GM21447 (cell line): ENCODE data around the gene PMAIP1.
"Not testable (repeated sequence)": the region's sequence is repeated elsewhere in the genome, so short reads cannot be mapped to it uniquely, and the experiment has no call there.

Experiments used
- ATAC-seq: cut with Tn5 transposase; IDR thresholded peaks from one replicate; pipeline ENCODE4 v1.9.1; 2021; ENCODE audit not compliant: unreplicated experiment

The PMAIP1 gene

DNA sequence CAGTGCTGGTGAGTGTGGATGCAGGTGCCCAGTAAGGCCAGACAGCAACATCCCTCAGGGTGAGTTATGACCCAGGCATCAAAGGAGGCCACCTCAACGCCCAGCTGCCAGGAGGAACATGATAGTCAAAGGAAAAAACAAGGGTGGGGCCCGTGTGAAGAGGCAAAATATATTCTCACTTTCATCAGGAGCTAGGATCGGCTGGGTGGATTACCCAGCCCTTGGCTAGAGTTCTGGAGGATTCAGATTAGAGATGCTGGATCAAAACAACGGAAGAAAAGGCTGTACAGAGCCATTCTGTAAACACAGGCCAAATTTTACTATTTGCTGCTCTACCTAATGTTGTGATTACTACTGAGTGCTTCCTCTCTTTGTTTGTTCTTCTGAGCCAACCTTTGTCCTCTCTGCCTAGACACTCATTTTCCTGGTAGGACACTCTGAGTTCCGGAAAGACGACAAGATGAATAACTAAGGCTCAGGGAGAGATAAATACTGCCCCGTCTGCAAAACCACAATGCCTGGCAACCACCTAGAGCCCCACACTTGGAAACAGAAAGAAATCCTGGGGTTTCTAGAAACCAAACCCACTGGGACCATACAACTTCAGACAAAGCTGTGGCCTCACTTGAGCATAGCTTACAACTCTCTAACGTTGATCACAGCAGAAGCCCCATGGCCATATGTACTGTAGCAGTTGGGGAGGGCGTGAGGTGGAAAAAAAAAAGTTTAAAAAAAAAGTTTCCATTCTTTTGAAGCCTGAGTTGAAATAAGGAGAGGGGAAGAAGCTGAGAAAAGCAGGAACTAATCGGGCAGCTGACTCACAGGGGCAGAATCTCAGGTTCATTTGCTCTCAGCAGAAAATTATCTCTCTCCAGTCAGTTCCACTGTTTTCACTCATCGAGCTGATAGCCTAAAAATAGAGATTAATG is 17.8 kb upstream of the PMAIP1 start:
- peak; percentile 29 for ATAC-seq

DNA sequence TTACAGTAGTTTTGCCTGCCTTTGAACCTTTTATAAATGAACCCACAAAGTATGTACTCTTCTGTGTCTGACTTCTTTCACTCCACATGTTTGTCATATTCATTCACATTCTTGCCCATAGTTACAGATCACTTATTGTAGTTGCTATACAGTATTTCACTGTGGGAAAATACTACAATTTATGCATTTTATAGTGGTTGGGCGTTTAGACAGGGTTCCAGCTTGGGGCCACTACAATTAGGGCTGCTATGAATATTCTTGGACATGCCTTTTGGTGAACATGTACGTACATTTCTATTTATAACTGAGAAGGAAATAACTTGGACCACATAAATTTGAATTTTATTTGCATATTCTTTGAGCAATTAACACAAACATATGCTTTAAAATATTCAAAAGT is 15.4 kb upstream of the PMAIP1 start:
- no peak for ATAC-seq

DNA sequence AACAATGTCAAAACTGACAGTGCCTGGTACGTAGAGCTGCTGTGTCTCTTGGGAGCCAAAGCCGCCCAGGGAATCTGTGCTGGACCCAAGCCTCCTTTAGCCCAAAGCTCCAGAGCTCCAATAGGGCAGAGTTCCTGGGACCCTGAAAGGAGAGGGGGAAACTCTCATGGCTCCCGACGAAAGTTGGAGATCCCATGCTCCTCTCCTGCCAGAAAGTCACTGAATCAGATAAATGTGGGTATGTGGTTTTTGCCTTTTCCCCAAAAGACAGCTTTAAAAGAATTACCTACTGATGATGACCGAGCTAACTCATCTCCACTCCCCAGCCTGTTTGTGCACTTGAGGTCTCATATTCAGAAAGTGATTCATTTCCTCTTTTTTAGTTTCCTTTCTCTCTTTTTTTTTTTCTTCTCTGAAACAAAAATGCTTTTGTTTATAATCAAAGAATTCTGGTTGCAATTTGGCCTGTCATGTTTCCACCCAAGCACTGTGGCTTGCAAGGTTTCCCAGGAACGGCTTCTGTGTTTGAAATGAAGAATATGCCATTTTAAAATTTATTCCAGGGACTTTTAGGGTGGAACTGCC is 14.1 kb upstream of the PMAIP1 start:
- ATAC-seq, result peak; percentile 83

GRCh38 chr18:59886399-59886798 is 13.4 kb upstream of the PMAIP1 start:
- ATAC-seq, result not testable (repeated sequence)

DNA sequence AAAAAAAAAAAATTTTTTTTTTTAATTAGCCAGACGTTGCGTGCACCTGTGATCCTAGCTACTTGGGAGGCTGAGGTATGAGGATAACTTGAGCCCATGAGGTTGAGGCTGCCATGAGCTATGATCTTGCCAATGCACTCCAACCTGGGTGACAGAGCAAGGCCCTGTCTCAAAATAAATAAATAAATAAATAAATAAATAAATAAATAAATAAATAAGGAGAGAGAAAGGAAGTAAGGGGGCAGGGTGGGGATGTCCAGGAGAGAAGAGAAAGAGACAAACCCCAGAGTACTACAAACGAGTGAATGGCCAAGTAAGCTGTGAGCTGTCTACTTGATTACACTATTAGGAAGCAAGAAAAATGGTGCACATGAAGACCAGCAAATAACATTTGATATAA is 7.7 kb upstream of the PMAIP1 start:
- ATAC-seq, result no peak

DNA sequence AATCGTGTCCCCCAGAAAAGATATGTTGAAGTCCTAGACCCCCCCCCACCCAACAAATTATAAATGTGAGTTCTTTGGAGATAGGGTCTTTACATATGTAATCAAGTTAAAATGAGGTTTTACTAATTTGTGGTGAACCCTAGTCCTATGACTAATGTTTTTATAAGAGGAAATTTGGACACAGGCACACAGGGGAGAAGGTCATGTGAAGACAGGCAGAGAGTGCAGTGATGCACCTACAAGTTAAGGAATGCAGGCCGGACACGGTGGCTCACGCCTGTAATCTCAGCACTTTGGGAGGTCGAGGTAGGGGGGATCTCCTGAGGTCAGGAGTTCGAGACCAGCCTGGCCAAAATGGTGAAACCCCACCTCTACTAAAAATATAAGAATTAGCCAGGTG is 5.8 kb upstream of the PMAIP1 start:
- no peak for ATAC-seq

DNA sequence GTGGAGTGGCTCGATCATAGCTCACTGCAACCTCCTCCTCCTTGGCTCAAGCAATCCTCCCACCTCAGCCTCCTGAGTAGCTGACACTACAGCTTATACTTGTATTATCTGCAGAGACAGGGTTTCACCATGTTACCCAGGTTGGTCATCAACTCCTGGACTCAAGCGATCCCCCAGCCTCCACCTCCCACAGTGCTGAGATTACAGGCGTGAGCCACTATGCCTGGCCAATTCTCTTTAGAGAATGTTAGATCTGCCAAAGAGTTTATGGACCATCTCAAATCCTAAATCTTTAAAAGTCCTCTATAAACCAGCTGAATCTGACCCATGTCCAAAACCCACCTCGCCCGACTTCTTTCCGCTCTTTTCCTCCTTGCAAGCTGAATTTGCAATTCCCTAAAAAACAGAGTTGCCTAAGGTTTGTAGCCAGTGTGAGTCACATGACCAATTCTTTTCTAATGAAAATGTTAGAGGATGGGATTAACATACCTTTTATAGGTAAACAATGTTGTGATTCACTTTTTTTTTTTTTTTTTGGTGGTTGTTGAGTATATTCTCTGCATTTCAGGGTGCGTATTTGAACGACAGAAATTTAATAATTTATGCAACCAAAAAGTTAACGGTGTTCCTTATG is 2.4 kb upstream of the PMAIP1 start:
- no peak for ATAC-seq

- ATAC-seq, result no peak
Observed at GRCh38 chr18:59898093-59898492, 1.7 kb upstream of the PMAIP1 start.

DNA sequence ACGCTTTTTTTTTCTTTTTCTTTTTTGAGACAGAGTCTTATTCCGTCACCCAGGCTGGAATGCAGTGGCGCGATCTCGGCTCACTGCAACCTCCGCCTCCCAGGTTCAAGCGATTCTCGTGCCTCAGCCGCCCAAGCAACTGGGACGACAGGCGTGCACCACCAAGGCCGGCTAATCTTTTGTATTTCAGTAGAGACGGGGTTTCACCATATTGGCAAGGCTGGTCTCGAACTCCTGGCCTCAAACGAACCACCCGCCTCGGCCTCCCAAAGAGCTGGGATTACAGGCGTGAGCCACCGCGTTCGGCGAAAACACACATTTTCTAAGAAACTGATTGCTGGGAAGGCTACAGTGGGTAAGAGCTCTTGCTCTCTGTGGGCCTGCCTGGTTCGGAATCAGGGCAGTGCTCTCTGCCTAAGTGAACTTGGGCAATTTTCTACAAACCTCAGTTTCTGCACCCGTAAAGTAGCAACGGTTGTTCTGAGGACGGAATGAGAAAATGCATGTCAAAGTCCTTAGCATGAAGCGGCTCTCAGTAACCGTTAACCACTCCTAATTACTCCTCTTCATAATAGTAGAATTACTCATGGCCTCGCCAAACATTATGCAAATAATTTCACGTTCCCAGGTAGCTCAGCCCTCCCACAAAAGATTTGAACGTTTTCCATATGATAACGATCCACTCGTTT is 1.0 kb upstream of the PMAIP1 start:
- no peak for ATAC-seq

DNA sequence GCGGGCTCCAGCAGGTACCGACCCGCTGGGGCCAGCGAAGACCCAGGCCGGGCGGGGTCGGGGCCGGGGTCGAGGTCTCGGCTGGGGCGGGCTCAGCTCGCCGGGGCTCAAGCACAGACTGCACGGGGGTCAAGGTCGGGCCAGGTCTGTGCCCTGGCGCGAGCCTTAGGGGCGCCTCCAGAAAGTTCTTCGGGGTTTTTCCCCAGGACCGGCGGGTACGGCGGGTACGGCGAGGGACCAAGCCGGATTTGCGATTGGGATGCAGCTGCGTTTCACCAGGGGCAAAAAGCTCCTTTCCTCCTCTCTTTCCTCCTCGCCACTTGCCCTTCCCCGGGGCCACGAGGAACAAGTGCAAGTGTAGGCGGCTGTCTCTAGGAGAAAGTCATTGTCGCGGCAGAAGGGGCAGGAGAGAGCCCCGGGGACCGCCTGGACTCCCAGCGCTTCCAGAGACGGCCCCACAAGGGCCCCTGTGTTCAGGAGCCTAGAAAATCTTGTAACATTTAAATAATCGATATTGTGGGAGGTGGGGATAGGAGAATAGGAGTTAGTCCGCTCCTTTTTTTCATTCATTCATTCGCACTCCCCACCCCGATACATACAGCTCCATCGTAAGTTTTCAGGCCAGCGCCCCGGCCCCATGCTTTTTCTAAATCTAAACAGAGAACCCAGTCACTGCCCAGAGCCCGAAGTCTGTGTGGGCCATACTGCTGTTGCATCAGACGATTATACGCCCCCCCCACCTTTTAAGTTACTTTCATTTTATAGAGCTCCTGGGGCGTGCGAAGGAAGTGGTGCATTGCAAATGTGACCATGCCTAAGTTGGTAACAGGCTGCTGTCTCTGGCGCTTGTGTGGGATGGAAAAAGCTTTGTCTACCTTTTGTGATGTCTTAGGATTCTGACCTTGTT is 679 bp downstream of the PMAIP1 start:
- peak; percentile 32 for ATAC-seq

DNA sequence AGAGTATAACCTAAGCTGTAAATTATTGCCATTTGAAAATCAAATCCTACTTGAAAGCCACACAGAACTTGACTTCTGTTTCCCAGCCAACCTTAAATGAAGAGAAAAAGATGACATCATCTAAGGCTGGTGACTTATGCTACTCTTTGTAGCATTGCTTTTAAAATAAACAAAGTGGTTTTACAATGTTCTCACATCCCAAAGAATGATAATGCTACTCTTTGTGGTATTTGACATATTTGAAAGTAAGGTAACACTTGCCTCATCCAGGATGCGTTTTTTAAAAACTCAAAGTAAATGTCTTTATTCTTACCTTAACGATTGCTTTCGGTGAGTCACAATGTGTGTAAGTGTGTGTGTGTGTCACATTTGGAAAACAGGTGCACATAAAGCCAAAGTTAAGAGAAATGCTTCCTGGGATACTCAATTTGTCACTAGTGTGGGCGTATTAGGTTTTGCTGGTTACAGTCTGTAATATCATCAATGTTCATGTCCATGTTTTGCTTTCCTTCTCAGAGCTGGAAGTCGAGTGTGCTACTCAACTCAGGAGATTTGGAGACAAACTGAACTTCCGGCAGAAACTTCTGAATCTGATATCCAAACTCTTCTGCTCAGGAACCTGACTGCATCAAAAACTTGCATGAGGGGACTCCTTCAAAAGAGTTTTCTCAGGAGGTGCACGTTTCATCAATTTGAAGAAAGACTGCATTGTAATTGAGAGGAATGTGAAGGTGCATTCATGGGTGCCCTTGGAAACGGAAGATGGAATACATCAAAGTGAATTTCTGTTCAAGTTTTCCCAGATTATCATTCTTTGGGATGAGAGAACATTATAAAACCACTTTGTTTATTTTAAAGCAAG is 2.6 kb downstream of the PMAIP1 start:
- no peak for ATAC-seq

DNA sequence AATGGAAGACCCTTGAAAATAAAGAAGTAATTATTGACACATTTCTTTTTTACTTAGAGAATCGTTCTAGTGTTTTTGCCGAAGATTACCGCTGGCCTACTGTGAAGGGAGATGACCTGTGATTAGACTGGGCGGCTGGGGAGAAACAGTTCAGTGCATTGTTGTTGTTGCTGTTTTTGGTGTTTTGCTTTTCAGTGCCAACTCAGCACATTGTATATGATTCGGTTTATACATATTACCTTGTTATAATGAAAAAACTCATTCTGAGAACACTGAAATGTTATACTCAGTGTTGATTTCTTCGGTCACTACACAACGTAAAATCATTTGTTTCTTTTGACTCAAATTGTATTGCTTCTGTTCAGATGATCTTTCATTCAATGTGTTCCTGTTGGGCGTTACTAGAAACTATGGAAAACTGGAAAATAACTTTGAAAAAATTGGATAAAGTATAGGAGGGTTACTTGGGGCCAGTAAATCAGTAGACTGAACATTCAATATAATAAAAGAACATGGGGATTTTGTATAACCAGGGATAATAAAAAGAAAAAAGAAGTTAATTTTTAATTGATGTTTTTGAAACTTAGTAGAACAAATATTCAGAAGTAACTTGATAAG is 3.3 kb downstream of the PMAIP1 start:
- no peak for ATAC-seq

GRCh38 chr18:59904011-59904601 is 4.3 kb downstream of the PMAIP1 start:
- ATAC-seq, result peak; percentile 0

- no peak for ATAC-seq
Observed at GRCh38 chr18:59905686-59906091, 5.9 kb downstream of the PMAIP1 start.

GRCh38 chr18:59906203-59906602 is 6.4 kb downstream of the PMAIP1 start:
- ATAC-seq, result no peak

DNA sequence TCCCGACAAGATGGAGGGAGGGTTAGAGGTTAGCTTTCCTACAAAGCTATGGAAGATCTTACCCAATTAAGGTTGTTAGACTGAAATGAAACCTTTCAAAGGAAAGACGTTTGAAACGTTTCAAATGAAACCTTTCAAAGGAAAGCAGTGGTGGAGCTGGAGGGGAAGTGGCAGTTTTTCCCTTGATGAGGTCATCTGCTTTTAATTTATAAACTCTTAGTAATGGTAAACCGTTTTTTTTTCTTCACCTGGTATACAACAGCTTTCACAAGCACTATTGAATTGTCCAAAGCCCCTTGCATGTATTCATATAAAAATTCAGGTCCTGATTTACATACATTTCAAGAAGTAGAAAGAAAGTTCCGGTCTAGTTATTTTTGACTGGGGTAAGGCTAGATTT is 7.4 kb downstream of the PMAIP1 start:
- no peak for ATAC-seq

DNA sequence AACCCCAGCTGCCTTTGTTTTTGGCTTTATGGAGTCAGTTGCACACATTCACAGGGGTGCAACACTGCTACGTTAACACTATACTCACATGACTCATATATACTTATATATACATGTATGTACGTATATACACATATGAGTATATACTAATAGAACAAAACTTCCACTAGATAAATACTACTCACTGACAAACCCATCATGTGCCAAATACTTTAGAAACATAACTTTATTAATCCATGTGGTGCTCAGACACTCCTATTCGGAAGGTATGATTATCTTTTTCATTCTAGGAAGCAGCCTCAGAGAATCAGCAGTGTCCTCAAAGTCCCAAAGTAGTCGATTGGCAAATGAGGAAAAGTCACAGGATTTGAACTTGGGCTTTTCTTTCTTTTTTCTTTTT is 7.9 kb downstream of the PMAIP1 start:
- ATAC-seq, result no peak

- no peak for ATAC-seq
Observed at GRCh38 chr18:59908799-59909198, 9.0 kb downstream of the PMAIP1 start.
